HG03565 (cell line): ENCODE results near the gene RNASE1.
"Not testable (repeated sequence)": the region's sequence is repeated elsewhere in the genome, so short reads cannot be mapped to it uniquely, and the experiment has no call there.

Experiments used
- ATAC-seq: cut with Tn5 transposase; IDR thresholded peaks from one replicate; pipeline ENCODE4 v1.9.1; 2021; ENCODE audit warnings: mild to moderate bottlenecking, moderate library complexity; ENCODE audit not compliant: unreplicated experiment

The RNASE1 gene

GRCh38 chr14:20775043-20775442, 27.6 kb downstream of the RNASE1 start:
- ATAC-seq = no peak

- ATAC-seq = no peak
These were observed 28.3 kb downstream of the RNASE1 start for GRCh38 chr14:20774258-20774824.

- ATAC-seq = no peak
These were observed 30.0 kb downstream of the RNASE1 start for GRCh38 chr14:20772650-20773049.

- ATAC-seq = no peak
These were observed 33.2 kb downstream of the RNASE1 start for GRCh38 chr14:20769421-20769820.

GRCh38 chr14:20768593-20768892, 34.1 kb downstream of the RNASE1 start:
- no peak for ATAC-seq

GRCh38 chr14:20760950-20761349, 41.7 kb downstream of the RNASE1 start:
- no peak for ATAC-seq

- ATAC-seq = not testable (repeated sequence)
These were observed 43.2 kb downstream of the RNASE1 start for GRCh38 chr14:20759465-20759864.

GRCh38 chr14:20757965-20758364, 44.7 kb downstream of the RNASE1 start:
- ATAC-seq = no peak

- no peak for ATAC-seq
These were observed 47.6 kb downstream of the RNASE1 start for GRCh38 chr14:20755037-20755436.

GRCh38 chr14:20754308-20754707, 48.3 kb downstream of the RNASE1 start:
- no peak for ATAC-seq

GRCh38 chr14:20751963-20752562, 50.6 kb downstream of the RNASE1 start:
- no peak for ATAC-seq
